ENCODE data around the gene STAP1.
"Not testable (repeated sequence)": the region's sequence is repeated elsewhere in the genome, so short reads cannot be mapped to it uniquely, and the experiment has no call there.

STAP1 gene

GRCh38 chr4:67545199-67546003 is 13.1 kb upstream of the STAP1 start, which contains the start of gene CENPC:
Gene CENPC (minus strand): TSS chr4:67545503. CDS start chr4:67545355, 148 bp downstream.
- in situ Hi-C loops (cut with MboI; ENCODE audit: low pct_unique_long_range_greater_than_20kb, low sequenced_read_pairs, unreplicated experiment): loop anchor here (10.0 to 25.0 kb wide), 2 partner anchors 369 to 617 kb away; no protein-coding TSS in a partner anchor
- peak; percentile 86 for DNase-seq (ENCODE audit: low spot score)
- no peak for TF ChIP-seq CTCF (IDR thresholded peaks at IDR 0.05; ENCODE audit: extremely low read depth, insufficient read depth, missing control alignments)

GRCh38 chr4:67546004-67546356 is 12.5 kb upstream of the STAP1 start:
- in situ Hi-C loops (cut with MboI; ENCODE audit: low pct_unique_long_range_greater_than_20kb, low sequenced_read_pairs, unreplicated experiment): loop anchor here (10.0 to 25.0 kb wide), 2 partner anchors 369 to 616 kb away; no protein-coding TSS in a partner anchor
- no peak for TF ChIP-seq CTCF (IDR thresholded peaks at IDR 0.05; ENCODE audit: extremely low read depth, insufficient read depth, missing control alignments)
- DNase-seq (ENCODE audit: low spot score): no peak

DNA sequence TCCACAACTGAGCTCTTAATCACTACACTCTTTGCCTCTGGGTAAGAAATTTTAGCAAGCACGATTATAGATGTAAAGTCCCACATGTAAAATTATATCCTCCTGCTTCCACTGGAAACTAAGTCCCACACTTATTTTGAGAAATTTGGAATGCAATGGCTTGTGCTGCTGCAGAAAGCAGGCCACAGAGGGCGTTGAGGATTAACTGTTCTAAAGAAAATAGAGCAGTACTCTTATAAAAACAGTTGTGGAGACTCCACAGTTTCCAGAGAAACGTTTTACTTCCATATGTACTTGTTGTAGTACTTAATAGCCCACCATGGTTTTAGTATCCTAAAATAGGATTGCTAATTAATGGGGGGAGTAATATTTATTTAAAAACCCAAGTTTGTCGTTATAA is 11.6 kb upstream of the STAP1 start:
- DNase-seq (ENCODE audit: low spot score): no peak
- in situ Hi-C loops (cut with MboI; ENCODE audit: low pct_unique_long_range_greater_than_20kb, low sequenced_read_pairs, unreplicated experiment): loop anchor here (10.0 to 25.0 kb wide), 2 partner anchors 368 to 615 kb away; no protein-coding TSS in a partner anchor
- TF ChIP-seq CTCF (IDR thresholded peaks at IDR 0.05; ENCODE audit: extremely low read depth, insufficient read depth, missing control alignments): no peak

DNA sequence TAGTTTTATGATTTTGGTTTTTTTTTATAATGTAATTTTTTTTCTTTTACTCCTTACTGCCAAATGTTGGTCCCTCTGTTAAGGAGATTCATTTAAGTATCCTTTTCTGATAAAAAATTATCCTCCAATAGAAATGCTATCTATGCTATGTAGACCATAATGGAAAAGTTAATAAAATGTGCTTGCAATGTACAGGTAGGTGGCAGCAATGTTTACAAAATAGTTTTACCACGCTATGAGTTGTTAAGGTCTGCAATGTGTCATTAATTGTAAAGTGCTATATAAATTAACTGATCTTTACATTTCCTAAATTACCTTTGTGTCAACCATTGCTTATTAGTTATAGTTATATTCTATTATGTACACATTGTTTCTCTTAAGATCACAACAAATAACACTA is 9.4 kb upstream of the STAP1 start:
- peak; percentile 65 for TF ChIP-seq CTCF (IDR thresholded peaks at IDR 0.05; ENCODE audit: extremely low read depth, insufficient read depth, missing control alignments)
- in situ Hi-C loops (cut with MboI; ENCODE audit: low pct_unique_long_range_greater_than_20kb, low sequenced_read_pairs, unreplicated experiment): loop anchor here (10.0 to 25.0 kb wide), 2 partner anchors 366 to 613 kb away; no protein-coding TSS in a partner anchor

DNA sequence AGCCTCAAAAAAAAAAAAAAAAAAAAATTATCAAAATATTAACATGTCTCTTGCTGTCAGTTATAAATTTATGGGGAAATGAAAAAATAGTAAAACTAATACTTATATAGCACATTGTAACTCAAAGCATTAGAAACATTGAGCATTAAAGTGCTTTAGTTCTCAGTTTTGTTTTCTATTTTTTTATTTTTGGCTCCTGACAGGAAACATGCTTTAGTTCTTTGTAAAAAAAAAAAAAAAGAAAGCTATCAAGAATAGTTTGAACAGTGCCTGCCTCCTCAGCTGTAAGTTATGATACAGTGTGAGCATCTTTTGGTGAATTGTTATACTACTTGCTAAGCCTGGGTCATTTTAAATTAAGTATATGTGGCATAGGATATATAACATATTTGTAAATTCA is 8.1 kb upstream of the STAP1 start:
- in situ Hi-C loops (cut with MboI; ENCODE audit: low pct_unique_long_range_greater_than_20kb, low sequenced_read_pairs, unreplicated experiment): no loop called here
- TF ChIP-seq CTCF (IDR thresholded peaks at IDR 0.05; ENCODE audit: extremely low read depth, insufficient read depth, missing control alignments): no peak
- no peak for DNase-seq (ENCODE audit: low spot score)

More for the DNA sequence above, 9.4 kb upstream of the STAP1 start:
- DNase-seq (ENCODE audit: low spot score): peak; percentile 26

- TF ChIP-seq CTCF (IDR thresholded peaks at IDR 0.05; ENCODE audit: extremely low read depth, insufficient read depth, missing control alignments): no peak
- no peak for DNase-seq (ENCODE audit: low spot score)
- in situ Hi-C loops (cut with MboI; ENCODE audit: low pct_unique_long_range_greater_than_20kb, low sequenced_read_pairs, unreplicated experiment): no loop called here
Measured at GRCh38 chr4:67550857-67551256, 7.7 kb upstream of the STAP1 start.

GRCh38 chr4:67552146-67552792 is 6.3 kb upstream of the STAP1 start:
- DNase-seq (ENCODE audit: low spot score); in situ Hi-C loops (cut with MboI; ENCODE audit: low pct_unique_long_range_greater_than_20kb, low sequenced_read_pairs, unreplicated experiment): not testable (repeated sequence)

Measured in GM13977 (cell line).